GM21447 (cell line): ENCODE data around the gene ISCA2.
"Not testable (repeated sequence)": the region's sequence is repeated elsewhere in the genome, so short reads cannot be mapped to it uniquely, and the experiment has no call there.

ENCODE experiments used
- ATAC-seq: cut with Tn5 transposase; IDR thresholded peaks from one replicate; pipeline ENCODE4 v1.9.1; 2021; ENCODE audit not compliant: unreplicated experiment

The ISCA2 gene

GRCh38 chr14:74526854-74527585 is 33.5 kb downstream of the ISCA2 start:
- no peak for ATAC-seq

DNA sequence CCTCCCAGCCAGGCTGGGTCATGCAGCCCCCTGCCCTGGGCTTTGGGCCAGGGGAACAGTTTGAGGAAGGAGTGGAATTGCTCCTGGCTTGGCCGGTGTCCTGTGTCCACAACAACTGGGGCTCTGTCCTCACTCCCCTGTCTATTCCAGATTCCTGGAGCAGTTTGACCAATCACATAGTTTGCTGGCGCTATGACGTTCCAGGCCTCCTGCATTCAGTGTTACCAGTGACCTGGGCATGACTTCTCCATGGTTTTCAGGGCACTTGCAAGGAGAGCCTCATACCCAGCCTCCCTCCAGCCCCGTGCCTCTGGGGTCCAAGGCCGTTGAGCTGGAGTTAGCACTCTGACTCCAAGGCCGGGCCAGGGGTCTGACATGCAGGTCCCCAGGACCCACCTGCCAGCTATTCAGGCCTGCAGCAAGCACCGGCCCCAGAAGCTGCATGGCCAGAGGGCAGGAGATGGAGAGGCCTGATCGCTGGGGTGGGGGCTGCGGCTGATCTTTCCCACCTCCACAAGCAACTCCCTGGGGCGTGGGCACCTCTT is 34.2 kb downstream of the ISCA2 start:
- no peak for ATAC-seq

DNA sequence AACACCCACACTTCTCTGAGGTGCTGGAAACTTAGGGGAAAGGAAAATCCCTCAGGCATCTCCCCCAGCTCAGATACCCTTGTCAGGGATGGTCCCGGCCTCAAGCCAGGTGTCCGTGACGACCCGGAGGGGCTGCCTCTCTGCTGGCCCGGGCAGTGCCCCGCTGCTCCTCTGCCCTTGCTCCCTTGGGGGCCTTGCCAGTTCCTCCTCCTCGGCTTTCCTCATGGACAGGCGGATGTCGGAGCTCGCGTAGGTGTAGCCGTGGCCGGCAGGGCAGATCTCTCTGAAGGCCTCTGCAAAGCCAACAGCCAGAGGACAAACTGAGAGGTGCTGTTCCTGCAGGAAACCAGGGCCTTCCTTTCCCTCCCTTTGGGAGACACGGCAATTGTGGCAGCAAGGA is 34.8 kb downstream of the ISCA2 start:
- ATAC-seq = no peak

- no peak for ATAC-seq
Observed at GRCh38 chr14:74528886-74529285, 35.3 kb downstream of the ISCA2 start.

GRCh38 chr14:74531006-74531405 is 37.4 kb downstream of the ISCA2 start:
- ATAC-seq = no peak

DNA sequence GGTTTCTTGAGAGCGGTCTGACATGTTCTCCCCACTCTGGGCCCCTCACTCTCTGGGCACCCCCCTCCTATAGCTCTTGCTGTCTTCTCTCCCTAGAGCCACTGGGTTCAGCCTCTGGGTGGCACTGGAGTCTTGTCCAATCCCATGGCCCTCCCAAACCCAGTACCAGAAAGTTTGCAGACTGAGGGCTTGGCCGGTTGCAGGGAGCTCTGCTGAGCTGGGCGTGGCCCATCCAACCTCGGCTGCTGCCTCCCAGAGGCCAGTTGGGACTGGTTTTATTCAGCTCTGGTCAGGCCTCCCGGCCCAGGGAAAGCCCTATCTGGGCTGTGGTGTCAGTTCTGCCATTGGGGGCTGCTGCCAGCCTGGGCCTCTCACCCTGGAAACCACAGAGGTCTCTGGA is 37.9 kb downstream of the ISCA2 start:
- no peak for ATAC-seq

DNA sequence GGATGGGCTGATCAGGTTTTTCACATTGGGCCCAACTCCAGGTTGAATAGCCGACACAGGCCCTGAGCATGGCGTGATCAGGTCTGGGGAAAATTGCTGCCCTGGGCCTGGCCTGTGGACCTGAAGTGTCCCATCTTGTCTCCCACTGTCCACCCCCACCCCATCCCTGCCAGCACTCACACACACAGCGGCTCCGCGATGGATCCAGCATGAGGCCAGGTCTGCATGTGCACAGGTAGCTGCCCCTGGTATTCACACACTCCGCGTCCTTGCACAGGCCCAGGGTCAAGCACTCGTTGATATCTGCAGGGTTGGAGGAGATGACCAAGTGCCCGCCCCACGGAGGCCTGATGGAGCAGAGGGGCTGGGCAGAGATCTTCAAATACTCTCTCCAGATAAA is 38.7 kb downstream of the ISCA2 start:
- no peak for ATAC-seq

DNA sequence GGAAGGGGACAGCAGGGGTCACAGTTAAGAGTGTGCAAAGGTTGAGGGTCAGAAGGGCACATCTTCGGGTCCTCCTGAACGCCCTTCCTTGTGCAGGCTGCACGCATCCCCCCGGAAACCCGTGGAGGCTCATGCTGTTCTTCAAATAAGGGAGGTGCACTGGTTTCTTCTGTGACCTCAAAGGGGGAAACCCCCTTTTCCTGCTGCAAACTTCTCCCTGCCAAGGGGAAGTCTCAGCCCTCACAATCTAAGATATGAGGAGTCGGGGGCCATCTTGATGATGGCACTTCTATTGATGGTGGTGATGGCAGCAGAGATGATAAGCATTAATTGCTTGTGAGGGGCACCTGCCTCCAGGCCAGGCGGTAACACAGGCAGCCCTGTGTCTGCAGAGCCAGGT is 40.0 kb downstream of the ISCA2 start:
- no peak for ATAC-seq

- ATAC-seq = no peak
Observed at GRCh38 chr14:74535756-74536325, 42.3 kb downstream of the ISCA2 start.

- not testable (repeated sequence) for ATAC-seq
Observed at GRCh38 chr14:74536336-74536735, 42.8 kb downstream of the ISCA2 start.

DNA sequence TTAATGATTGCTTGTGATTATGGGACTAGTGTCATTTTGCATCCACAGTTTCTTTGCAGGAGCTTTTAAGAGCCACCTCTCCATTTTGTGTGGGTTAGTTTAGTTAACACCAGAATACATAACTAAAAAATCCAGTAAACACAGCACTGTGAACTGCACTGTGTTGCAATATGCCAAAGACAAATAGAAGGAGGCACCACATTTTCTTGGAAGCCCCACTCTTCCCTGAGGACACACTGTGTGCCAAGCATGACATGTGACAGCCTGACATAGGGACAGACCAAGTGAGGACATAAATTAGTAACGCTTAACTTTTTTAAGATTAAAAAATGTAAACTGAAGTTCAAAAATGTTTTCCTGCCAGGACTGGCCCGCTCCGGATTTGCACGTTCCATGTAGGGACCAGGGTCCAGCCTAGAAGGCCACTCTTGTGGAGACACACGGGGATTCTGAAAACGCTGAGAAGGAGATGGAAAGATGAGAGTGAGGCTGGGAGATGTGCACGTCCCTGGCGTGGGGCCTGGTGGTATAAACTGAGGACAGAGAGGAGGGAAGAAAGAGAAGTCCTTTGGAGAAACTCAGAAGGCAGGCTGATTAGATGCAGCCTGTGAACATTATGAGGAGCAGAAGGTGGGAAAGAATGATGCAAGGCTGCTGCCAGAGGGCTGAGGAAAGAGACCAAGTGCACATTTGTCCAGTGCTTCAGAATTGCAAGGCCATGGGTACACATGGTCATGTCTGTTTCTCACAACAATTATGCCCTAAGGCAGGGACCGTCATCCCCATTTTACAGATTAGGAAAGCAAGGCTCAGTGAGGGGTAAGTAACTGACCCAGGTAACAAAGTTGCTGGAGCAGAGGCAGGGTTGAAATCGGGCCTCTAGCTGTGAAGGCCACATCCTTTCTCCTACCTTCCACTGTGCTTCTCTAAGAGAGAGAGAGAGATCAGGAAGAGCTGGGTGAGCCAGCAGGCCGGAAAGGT is 45.1 kb downstream of the ISCA2 start:
- ATAC-seq = no peak

- ATAC-seq = no peak
Observed at GRCh38 chr14:74539503-74539902, 45.9 kb downstream of the ISCA2 start.

DNA sequence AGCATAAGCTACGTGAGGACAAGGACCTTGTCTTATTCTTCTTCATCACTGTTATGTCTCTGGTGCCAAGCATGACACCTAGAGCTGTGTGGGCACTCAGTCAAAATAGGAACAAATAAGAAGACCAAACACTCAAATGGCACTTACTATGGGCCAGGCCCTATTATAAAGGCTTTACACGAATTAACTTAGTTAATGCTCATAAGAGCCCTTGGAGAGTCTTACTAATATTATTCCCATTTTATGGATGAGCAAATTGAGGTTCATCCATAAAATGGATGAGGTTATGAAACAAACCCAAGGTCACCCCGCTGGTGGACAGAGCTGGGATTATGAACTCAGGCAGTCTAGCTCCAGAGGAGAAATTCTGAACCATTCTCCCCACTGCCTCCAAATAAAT is 47.7 kb downstream of the ISCA2 start:
- no peak for ATAC-seq

DNA sequence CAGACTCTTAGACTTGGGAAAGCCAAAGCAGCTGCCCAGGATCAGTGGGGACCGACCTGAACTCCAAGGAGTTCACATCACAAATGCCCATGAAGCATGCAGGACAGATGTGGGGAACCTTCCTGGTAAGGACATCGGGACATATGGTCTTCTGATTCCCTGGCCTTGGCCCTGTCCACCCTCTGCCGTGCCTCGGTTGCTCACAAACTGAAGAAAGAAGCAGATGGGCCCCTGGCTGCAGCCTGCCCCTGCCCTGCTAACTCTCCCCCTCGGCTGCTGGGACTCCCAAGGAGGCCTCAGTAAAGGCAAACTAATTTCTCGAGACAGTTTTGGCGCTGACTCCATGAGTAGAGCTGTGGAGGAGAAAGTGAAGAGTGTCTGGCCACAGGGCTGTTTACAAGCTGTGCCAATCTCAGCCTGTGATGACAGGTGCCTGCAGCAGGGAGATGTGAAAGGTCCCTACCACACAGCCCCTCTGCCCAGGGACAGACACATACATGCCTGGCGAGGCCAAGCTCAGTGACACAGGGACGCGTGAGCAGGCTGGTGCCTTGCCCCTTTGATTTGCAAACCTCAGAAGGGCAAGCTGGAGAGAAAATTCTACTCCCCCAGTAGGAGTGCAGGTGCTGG is 48.6 kb downstream of the ISCA2 start:
- no peak for ATAC-seq

- ATAC-seq = no peak
Observed at GRCh38 chr14:74543771-74544438, 50.3 kb downstream of the ISCA2 start.

- ATAC-seq = no peak
Observed at GRCh38 chr14:74545386-74545785, 51.8 kb downstream of the ISCA2 start.

DNA sequence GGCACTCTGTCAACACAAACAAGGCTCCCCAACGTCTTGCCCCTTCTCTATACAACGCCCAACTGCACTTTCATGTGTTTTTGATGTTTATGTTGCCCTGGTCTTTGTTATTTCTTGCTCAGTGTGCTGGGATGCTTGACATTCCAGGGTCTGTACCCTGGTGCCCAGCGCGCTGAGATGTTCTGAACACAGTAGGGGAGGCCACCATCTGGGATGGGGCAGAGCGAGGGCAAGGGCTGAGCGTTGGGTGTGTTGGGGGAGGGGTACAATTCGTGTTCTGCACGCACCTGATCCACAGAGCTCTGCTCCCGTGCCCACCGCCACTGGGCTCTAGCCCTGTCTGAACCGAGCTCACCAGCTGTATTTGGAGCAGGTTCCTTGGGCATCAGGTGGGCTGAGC is 52.9 kb downstream of the ISCA2 start:
- ATAC-seq = no peak
